Measurements from ENCODE around the gene BLTP3A. TPM values are rescaled to one million over a fixed set of nuclear protein-coding genes. Genes with fewer than 3 reads are reported as not detected.

Gene BLTP3A
- total RNA-seq, 1 donor from 2014 or later = 12.4 TPM

DNA sequence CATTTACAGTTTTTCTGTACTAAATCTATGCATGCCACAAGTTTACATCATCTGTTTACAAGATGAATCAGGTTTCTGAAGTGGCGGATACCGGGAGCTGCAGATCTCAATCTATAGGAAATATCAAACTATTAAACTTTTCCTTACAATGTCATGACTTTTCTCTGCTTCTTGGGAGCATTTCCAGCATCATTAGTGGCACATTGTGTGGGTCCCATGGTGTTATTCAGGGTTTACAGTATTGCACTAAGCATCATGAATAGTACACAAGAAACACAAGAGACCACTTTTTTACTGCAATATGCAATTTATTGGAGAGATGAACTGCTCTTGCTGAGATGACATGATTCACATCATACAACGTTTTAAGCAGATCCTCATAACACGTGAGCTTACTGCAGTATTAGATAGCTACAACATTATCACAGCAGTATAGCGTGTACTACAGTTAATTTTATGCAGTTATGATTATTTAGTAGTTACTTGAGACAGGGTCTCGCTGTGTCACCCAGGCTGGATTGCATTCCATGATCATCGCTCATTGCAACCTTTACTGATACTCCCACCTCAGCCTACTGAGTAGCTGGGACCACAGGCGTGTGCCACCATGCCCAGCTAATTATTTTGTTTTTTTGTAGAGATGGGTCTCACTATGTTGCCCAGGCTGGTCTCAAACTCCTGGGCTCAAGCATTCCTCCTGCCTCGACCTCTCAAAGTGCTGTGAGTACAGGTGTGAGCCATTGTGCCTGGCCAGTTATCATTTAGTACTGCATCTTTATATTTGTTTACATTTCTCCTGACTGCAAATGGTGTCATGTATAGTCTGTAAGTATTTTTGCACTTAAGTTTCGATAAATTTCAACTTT is 18.4 kb downstream of the BLTP3A start:
- H3K36me3 Mint-ChIP-seq (ENCODE audit: low read depth, unreplicated experiment) = no peaks in the 10 kb centered on the region
- no peak for DNase-seq (ENCODE audit: low spot score)
- no peaks in the 10 kb centered on the region for H3K27me3 Mint-ChIP-seq (ENCODE audit: unreplicated experiment)
- TF ChIP-seq, protein P1, sequence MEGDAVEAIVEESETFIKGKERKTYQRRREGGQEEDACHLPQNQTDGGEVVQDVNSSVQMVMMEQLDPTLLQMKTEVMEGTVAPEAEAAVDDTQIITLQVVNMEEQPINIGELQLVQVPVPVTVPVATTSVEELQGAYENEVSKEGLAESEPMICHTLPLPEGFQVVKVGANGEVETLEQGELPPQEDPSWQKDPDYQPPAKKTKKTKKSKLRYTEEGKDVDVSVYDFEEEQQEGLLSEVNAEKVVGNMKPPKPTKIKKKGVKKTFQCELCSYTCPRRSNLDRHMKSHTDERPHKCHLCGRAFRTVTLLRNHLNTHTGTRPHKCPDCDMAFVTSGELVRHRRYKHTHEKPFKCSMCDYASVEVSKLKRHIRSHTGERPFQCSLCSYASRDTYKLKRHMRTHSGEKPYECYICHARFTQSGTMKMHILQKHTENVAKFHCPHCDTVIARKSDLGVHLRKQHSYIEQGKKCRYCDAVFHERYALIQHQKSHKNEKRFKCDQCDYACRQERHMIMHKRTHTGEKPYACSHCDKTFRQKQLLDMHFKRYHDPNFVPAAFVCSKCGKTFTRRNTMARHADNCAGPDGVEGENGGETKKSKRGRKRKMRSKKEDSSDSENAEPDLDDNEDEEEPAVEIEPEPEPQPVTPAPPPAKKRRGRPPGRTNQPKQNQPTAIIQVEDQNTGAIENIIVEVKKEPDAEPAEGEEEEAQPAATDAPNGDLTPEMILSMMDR (IDR thresholded peaks at IDR 0.05; ENCODE audit: unreplicated experiment) = no peak
- no peaks in the 10 kb centered on the region for H3K4me1 Mint-ChIP-seq (ENCODE audit: unreplicated experiment)
- no peak overlapping the region for H3K27ac Mint-ChIP-seq (ENCODE audit: unreplicated experiment)
- H3K4me3 Mint-ChIP-seq (ENCODE audit: unreplicated experiment) = no peak overlapping the region
- no peaks in the 10 kb centered on the region for H3K9me3 Mint-ChIP-seq (ENCODE audit: unreplicated experiment)

DNA sequence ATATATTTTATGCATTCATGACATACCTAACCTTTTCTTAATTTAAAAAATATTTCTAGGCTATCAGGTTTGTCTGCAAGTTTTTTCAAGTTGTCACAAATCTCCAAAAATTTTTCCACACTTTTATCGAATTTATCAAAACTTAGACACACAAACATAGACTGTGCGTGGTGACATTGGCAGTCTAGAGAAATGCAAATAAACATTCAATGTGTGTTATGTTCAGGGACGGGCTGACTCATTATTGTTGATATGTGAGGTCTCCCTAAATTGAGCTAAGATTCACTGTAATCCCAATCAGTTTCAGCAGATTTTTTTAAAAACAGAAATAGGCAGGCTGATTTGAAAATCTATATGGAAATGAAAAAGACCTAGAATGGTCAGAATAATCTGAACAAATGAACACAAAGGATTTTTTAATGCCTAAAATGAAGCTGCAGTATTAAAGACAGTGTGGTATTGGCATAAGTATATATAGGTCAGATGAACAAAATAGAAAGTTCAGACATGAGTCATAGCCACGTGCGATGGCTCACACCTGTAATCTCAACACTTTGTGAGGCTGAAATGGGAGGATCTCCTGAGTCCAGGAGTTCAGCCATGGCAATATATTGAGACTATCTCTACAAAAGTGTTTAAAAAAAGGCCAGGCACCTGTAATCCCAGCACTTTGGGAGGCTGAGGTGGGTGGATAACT is 19.2 kb downstream of the BLTP3A start:
- no peak overlapping the region for H3K4me3 Mint-ChIP-seq (ENCODE audit: unreplicated experiment)
- DNase-seq (ENCODE audit: low spot score) = no peak
- TF ChIP-seq, protein P1 (IDR thresholded peaks at IDR 0.05; ENCODE audit: unreplicated experiment) = no peak
- no peaks in the 10 kb centered on the region for H3K36me3 Mint-ChIP-seq (ENCODE audit: low read depth, unreplicated experiment)
- no peak overlapping the region for H3K27ac Mint-ChIP-seq (ENCODE audit: unreplicated experiment)
- no peaks in the 10 kb centered on the region for H3K9me3 Mint-ChIP-seq (ENCODE audit: unreplicated experiment)
- H3K27me3 Mint-ChIP-seq (ENCODE audit: unreplicated experiment) = no peaks in the 10 kb centered on the region
- no peaks in the 10 kb centered on the region for H3K4me1 Mint-ChIP-seq (ENCODE audit: unreplicated experiment)

DNA sequence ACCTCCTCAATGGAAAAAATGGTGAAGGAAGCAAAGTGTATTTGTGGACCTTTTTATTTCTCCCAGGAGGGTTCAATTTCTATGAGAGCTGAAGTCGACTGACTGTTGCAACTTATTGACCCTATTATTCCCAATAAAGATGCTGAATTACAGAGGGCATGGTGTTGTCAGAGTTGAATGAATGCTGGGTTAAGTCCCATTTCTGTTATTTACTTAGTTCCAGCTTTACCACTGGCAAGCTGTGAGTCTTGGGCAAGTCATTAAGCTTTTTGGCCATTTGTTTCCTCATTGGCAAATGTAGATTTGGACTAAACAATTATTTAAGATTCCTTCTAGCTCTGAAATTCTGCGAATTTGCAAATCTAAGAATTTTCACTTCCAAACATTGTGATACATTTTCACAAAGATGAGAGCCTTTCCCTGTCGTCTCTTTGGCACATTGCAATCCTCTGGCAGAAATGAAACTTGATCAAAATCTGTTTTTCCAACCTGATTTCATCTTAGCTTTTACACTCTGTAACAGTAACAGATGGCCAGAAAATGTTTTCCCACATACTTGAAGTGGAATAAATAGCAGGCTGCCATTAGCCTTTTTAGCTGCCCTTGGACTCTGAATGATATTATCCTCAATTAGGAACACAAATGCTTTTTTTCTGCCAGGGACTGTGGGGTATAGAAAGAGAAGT is 21.3 kb downstream of the BLTP3A start:
- Mint-ChIP-seq H3K36me3 (ENCODE audit: low read depth, unreplicated experiment) (no peaks in the 10 kb centered on the region), H3K4me3 (ENCODE audit: unreplicated experiment) (no peak overlapping the region), H3K27me3 (ENCODE audit: unreplicated experiment) (no peaks in the 10 kb centered on the region), H3K4me1 (ENCODE audit: unreplicated experiment) (peaks cover 11% of the 10 kb centered on the region), H3K27ac (ENCODE audit: unreplicated experiment) (no peak overlapping the region), H3K9me3 (ENCODE audit: unreplicated experiment) (no peaks in the 10 kb centered on the region)
- TF ChIP-seq, protein P1 (IDR thresholded peaks at IDR 0.05; ENCODE audit: unreplicated experiment) = no peak
- no peak for DNase-seq (ENCODE audit: low spot score)

DNA sequence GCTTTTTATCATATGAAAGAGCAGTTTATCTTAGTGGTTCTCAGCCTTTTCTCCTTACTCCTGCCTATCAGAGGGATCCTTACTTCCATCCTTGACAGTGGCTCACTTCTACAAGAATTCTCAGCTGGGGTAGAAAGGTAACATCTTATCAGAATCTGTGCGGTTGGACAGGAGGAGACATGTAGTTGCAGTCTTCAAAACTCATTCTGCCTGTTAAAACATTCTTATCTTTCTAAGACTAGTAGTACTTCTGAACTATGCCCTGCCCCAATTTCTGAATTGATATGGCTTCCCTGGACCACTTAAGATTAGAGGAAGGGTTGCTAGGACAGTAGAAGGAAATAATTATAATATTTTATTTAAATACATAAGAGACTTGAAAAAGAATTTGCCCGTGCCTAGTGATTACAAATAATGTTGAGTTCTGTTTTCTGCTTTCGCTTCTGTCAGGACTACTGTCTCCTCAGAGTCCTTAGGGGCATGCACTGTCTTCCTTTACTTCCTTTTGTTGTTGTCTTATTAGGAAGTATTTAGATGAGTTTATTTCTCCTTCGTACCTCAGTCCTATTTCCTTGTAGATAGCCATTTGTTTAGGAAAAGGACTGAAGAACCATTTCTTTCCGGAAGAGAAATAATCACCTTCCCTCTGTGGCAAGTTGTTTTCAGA is 24.9 kb downstream of the BLTP3A start:
- Mint-ChIP-seq H3K27ac (ENCODE audit: unreplicated experiment) (no peak overlapping the region), H3K4me3 (ENCODE audit: unreplicated experiment) (no peak overlapping the region), H3K27me3 (ENCODE audit: unreplicated experiment) (no peaks in the 10 kb centered on the region), H3K4me1 (ENCODE audit: unreplicated experiment) (peaks cover 29% of the 10 kb centered on the region), H3K36me3 (ENCODE audit: low read depth, unreplicated experiment) (peaks cover 4% of the 10 kb centered on the region), H3K9me3 (ENCODE audit: unreplicated experiment) (no peaks in the 10 kb centered on the region)
- no peak for DNase-seq (ENCODE audit: low spot score)
- TF ChIP-seq, protein P1 (IDR thresholded peaks at IDR 0.05; ENCODE audit: unreplicated experiment) = no peak
